ACC112 (cell line): ENCODE data around the gene DHX35.

Experiments
- H2AFZ ChIP-seq: fragments of 200-600 bp; sonication (generic); one replicate; pipeline ENCODE4 v1.6.0; 2017; ENCODE audit warnings: antibody characterized with exemption, low read length; ENCODE audit not compliant: unreplicated experiment
- H3K27ac ChIP-seq: fragments of 200-600 bp; sonication (generic); 2 replicates; pipeline ENCODE4 v1.5.1; 2014; ENCODE audit warnings: low read depth, mild to moderate bottlenecking, antibody characterized with exemption, low read length, moderate library complexity
- H3K27me3 ChIP-seq: fragments of 200-600 bp; sonication (generic); 2 replicates; pipeline ENCODE4 v1.6.1; 2014; ENCODE audit warnings: mild to moderate bottlenecking, antibody characterized with exemption, low read length, moderate library complexity, mixed read lengths; ENCODE audit not compliant: insufficient read depth
- H3K36me3 ChIP-seq: fragments of 200-600 bp; sonication (generic); 2 replicates; pipeline ENCODE4 v1.6.1; 2016; ENCODE audit warnings: mild to moderate bottlenecking, antibody characterized with exemption, low read length, moderate library complexity, mixed read lengths; ENCODE audit not compliant: insufficient read depth
- H3K4me1 ChIP-seq: fragments of 200-600 bp; sonication (generic); one replicate; pipeline ENCODE4 v1.6.1; 2016; ENCODE audit warnings: low read length, mixed read lengths; ENCODE audit not compliant: insufficient read depth, unreplicated experiment, control insufficient read depth
- H3K4me3 ChIP-seq: fragments of 200-600 bp; sonication (generic); 2 replicates; pipeline ENCODE4 v1.5.1; 2014; ENCODE audit warnings: mild to moderate bottlenecking, low read depth, low read length
- H3K79me2 ChIP-seq: fragments of 200-600 bp; sonication (generic); one replicate; pipeline ENCODE4 v1.6.0; 2016; ENCODE audit warnings: low read length; ENCODE audit not compliant: control insufficient read depth, unreplicated experiment, insufficient read depth

The DHX35 gene

GRCh38 chr20:39016041-39016440, 53.9 kb downstream of the DHX35 start:
- Histone ChIP-seq H3K79me2 (no peaks in the 10 kb centered on the region), H3K27ac (no peak overlapping the region), H3K4me1 (no peaks in the 10 kb centered on the region), H3K27me3 (no peaks in the 10 kb centered on the region), H3K36me3 (peaks cover 5% of the 10 kb centered on the region; the same call in 1 of the 2 replicates), H2AFZ (no peak overlapping the region), H3K4me3 (no peak overlapping the region)

DNA sequence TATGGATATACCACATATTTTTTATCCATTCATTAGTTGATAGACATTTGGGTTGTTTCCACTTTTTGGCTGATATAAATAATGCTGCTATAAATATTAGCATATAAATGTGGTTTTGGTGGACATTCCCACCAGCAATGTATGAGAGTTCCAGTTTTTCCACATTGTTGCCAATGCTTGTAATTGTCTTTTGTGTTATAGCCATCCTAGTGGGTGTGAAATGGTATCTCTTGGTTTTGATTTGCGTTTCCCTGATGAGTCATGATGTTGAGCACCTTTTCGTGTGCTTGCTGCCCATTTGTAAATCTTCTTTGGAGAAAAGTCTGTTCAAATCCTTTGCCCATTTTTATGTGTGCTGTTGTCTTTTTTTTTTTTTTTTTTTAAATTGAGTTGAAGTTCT, 54.4 kb downstream of the DHX35 start:
- Histone ChIP-seq H3K36me3 (peaks cover 5% of the 10 kb centered on the region; the same call in 1 of the 2 replicates), H3K27me3 (no peaks in the 10 kb centered on the region), H3K4me3 (no peak overlapping the region), H3K4me1 (no peaks in the 10 kb centered on the region), H2AFZ (no peak overlapping the region), H3K79me2 (no peaks in the 10 kb centered on the region), H3K27ac (no peak overlapping the region)

GRCh38 chr20:39019027-39019426, 56.9 kb downstream of the DHX35 start:
- Histone ChIP-seq H3K4me3 (no peak overlapping the region), H3K79me2 (no peaks in the 10 kb centered on the region), H3K27me3 (no peaks in the 10 kb centered on the region), H3K27ac (no peak overlapping the region), H3K4me1 (no peaks in the 10 kb centered on the region), H2AFZ (no peak overlapping the region), H3K36me3 (peaks cover 11% of the 10 kb centered on the region; the same call in 1 of the 2 replicates)

DNA sequence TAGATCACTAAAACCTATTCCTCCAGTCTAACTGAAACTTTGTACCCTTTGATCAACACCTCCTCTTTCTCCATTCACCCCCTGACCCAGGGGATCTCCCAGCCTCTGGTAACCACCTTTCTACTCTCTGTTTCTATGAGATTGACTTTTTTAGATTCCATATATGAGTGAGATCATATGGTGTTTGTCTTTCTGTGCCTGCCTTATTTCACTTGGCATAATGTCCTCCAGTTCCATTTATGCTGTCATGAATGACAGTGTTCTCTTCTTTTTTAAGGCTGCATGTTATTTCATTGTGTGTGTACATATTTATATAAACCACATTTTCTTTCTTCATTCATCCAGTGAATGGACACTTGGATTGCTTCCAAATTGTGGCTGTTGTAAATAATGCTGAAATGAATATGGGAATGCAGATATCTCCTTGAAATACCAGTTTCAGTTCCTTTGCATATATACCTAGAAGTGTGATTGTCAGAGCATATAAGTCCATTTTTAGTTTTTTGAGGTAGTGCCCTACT, 57.7 kb downstream of the DHX35 start:
- no peak overlapping the region for H2AFZ ChIP-seq
- no peak overlapping the region for H3K4me3 ChIP-seq
- peaks cover 12% of the 10 kb centered on the region; the same call in 1 of the 2 replicates for H3K36me3 ChIP-seq
- no peaks in the 10 kb centered on the region for H3K4me1 ChIP-seq
- H3K79me2 ChIP-seq: no peaks in the 10 kb centered on the region
- no peaks in the 10 kb centered on the region for H3K27me3 ChIP-seq
- no peak overlapping the region for H3K27ac ChIP-seq

GRCh38 chr20:39021748-39022147, 59.6 kb downstream of the DHX35 start:
- H3K4me1 ChIP-seq: no peaks in the 10 kb centered on the region

GRCh38 chr20:39025883-39026282, 63.7 kb downstream of the DHX35 start:
- Histone ChIP-seq H3K27ac (no peak overlapping the region), H2AFZ (no peak overlapping the region), H3K4me1 (no peaks in the 10 kb centered on the region), H3K79me2 (no peaks in the 10 kb centered on the region), H3K36me3 (peaks cover 12% of the 10 kb centered on the region; the same call in 1 of the 2 replicates), H3K27me3 (no peaks in the 10 kb centered on the region), H3K4me3 (no peak overlapping the region)

More at GRCh38 chr20:39021748-39022147, 59.6 kb downstream of the DHX35 start:
- Histone ChIP-seq H3K27me3 (no peaks in the 10 kb centered on the region), H3K4me3 (no peak overlapping the region), H3K79me2 (no peaks in the 10 kb centered on the region), H3K27ac (no peak overlapping the region), H3K36me3 (peaks cover 12% of the 10 kb centered on the region; the same call in 1 of the 2 replicates), H2AFZ (no peak overlapping the region)

GRCh38 chr20:39029364-39029763, 67.2 kb downstream of the DHX35 start:
- H3K79me2 ChIP-seq: no peaks in the 10 kb centered on the region
- H3K36me3 ChIP-seq: peaks cover 12% of the 10 kb centered on the region; the same call in 1 of the 2 replicates
- H3K4me3 ChIP-seq: no peak overlapping the region
- H3K27me3 ChIP-seq: no peaks in the 10 kb centered on the region
- no peak overlapping the region for H3K27ac ChIP-seq
- H2AFZ ChIP-seq: no peak overlapping the region
- no peaks in the 10 kb centered on the region for H3K4me1 ChIP-seq

DNA sequence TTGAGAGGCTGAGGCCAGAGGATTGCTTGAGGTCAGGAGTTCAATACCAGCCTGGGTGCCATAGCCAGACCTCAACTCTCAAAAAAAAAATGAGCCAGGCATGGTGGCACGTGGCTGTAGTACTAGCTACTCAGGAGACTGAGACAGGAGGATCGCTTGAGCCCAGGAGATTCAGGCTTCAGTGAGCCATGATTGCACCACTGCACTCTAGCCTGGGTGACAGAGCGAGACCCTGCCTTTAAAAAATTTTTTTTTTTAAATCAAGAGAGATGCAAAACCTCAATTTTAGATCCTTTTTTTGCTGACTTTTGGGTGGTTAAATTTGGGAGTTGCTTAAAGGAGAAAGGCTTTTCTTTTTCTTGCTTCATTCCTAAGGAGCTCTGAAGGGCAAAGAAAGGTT, 70.9 kb downstream of the DHX35 start:
- no peaks in the 10 kb centered on the region for H3K27me3 ChIP-seq
- H3K79me2 ChIP-seq: no peaks in the 10 kb centered on the region
- H3K4me3 ChIP-seq: no peak overlapping the region
- H3K27ac ChIP-seq: no peak overlapping the region
- H3K36me3 ChIP-seq: peaks cover 9% of the 10 kb centered on the region; the same call in 1 of the 2 replicates
- no peaks in the 10 kb centered on the region for H3K4me1 ChIP-seq
- no peak overlapping the region for H2AFZ ChIP-seq

GRCh38 chr20:39036011-39036410, 73.9 kb downstream of the DHX35 start:
- Histone ChIP-seq H3K4me3 (no peak overlapping the region), H3K36me3 (peaks cover 9% of the 10 kb centered on the region; the same call in 1 of the 2 replicates), H2AFZ (no peak overlapping the region), H3K27me3 (no peaks in the 10 kb centered on the region), H3K27ac (no peak overlapping the region), H3K79me2 (no peaks in the 10 kb centered on the region), H3K4me1 (no peaks in the 10 kb centered on the region)

DNA sequence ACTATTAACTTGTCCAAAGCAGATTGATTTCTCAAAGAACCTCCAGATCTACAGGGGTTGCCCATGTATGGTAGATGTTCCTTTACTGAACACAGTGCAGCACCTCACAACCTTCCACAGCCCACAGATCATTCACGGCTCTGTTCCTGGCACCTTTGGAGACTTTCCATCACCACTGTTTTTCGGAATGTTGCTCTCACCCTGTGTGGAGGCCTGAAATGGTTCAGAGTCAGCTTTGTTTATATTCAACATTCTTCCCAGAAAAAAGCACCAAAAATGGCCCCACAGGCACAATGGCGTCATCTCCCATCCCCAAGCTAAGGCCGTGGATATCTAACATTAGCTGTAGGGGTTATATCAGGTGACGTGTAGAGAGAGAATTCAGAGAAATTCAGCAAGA, 74.7 kb downstream of the DHX35 start:
- Histone ChIP-seq H3K27ac (no peak overlapping the region), H2AFZ (no peak overlapping the region), H3K79me2 (no peaks in the 10 kb centered on the region), H3K27me3 (no peaks in the 10 kb centered on the region), H3K4me1 (no peaks in the 10 kb centered on the region), H3K4me3 (no peak overlapping the region), H3K36me3 (peaks cover 9% of the 10 kb centered on the region; the same call in 1 of the 2 replicates)

GRCh38 chr20:39038047-39038446, 75.9 kb downstream of the DHX35 start:
- no peaks in the 10 kb centered on the region for H3K79me2 ChIP-seq
- H3K27me3 ChIP-seq: no peaks in the 10 kb centered on the region
- no peaks in the 10 kb centered on the region for H3K4me1 ChIP-seq
- H3K4me3 ChIP-seq: no peak overlapping the region
- peaks cover 9% of the 10 kb centered on the region; the same call in 1 of the 2 replicates for H3K36me3 ChIP-seq
- no peak overlapping the region for H3K27ac ChIP-seq
- H2AFZ ChIP-seq: no peak overlapping the region
